ENCODE results near the gene FRRS1. TPM values are rescaled to one million over a fixed set of nuclear protein-coding genes. Genes with fewer than 3 reads are reported as not detected.

The FRRS1 gene
- total RNA-seq, 1 donor: 24.7 TPM

DNA sequence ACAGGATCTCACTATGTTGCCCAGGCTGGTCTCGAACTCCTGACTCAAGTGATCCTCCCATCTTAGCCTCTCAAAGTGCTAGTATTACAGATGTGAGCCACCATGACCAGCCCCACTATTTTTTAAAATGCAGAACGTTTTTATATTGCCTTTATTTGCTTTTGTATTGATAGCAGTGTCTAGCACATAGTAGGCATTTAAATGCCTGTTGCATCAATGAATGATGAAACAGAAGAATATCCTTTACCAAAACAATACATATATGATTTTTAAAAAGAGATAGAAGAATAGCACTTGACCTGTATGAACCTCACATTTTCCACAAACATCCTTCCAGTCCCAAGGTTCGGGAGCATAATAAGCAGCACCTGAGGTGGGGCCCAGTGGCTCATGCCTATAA lies 16.5 kb upstream of the FRRS1 start:
- TF ChIP-seq, protein P1, sequence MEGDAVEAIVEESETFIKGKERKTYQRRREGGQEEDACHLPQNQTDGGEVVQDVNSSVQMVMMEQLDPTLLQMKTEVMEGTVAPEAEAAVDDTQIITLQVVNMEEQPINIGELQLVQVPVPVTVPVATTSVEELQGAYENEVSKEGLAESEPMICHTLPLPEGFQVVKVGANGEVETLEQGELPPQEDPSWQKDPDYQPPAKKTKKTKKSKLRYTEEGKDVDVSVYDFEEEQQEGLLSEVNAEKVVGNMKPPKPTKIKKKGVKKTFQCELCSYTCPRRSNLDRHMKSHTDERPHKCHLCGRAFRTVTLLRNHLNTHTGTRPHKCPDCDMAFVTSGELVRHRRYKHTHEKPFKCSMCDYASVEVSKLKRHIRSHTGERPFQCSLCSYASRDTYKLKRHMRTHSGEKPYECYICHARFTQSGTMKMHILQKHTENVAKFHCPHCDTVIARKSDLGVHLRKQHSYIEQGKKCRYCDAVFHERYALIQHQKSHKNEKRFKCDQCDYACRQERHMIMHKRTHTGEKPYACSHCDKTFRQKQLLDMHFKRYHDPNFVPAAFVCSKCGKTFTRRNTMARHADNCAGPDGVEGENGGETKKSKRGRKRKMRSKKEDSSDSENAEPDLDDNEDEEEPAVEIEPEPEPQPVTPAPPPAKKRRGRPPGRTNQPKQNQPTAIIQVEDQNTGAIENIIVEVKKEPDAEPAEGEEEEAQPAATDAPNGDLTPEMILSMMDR (IDR thresholded peaks at IDR 0.05; ENCODE audit: insufficient read depth, low read length): no peak
- no peak for DNase-seq (ENCODE audit: low read depth)
- no peak overlapping the region for H3K4me3 ChIP-seq (ENCODE audit: low read depth, low read length)

DNA sequence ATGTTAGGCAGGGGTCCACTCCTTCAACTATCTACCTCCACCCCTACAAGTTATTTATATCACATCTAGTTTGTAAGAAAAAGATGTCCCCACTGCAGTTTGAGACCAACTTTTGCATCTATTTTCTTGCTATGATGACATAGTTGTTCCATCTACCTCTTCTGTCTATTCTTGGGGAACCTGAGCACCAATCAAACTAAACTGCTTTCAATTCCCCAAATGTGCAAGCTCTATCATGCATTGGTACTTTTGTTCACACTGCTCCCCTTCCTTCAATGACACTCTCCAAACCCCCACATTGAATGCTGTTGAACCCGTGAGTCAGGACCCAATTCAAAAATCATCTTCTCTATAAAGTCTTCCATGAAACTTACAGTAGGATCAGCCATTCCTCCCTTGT lies 16.0 kb upstream of the FRRS1 start:
- no peak for DNase-seq (ENCODE audit: low read depth)
- TF ChIP-seq, protein P1 (IDR thresholded peaks at IDR 0.05; ENCODE audit: insufficient read depth, low read length): no peak
- H3K4me3 ChIP-seq (ENCODE audit: low read depth, low read length): no peak overlapping the region

DNA sequence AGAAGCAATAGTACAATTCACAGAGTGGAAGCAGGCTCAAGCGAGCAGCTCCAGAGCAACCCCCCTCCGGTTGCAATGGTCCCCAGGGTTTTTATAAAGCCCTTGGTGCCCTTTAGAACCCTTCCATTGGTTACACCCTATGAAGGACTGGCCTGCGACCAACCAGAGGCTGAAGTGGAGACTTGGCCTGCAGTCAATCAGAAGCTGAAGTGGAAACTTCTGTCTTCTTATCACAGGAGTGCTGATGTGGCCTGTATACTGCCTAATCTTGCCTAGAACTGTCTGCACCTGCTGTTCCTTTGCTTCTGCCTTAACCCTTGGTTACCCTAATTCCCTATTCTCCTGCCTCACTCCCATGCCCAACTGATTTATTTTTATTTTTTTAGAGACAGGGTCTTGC lies 15.4 kb upstream of the FRRS1 start:
- DNase-seq (ENCODE audit: low read depth): no peak
- H3K4me3 ChIP-seq (ENCODE audit: low read depth, low read length): no peak overlapping the region
- TF ChIP-seq, protein P1 (IDR thresholded peaks at IDR 0.05; ENCODE audit: insufficient read depth, low read length): no peak

DNA sequence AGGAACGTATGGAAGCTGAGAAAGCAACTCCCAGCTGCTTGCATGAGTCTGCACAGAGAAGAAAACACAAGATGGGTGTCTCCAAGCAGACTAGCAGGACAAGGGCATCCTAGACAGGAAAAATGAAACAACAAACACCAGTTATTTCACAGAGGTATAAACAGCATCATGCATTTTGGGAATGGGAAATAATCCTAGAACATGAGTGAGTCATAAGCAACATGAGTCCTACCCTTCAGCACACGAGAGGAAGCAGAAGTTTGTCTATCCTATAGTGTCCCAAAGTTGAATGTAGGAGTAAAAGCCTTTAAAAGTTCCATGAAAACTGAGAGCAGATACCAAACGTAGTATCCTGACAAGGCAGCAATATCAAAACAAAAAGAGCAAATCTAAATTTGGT lies 11.3 kb upstream of the FRRS1 start:
- TF ChIP-seq, protein P1 (IDR thresholded peaks at IDR 0.05; ENCODE audit: insufficient read depth, low read length): no peak

DNA sequence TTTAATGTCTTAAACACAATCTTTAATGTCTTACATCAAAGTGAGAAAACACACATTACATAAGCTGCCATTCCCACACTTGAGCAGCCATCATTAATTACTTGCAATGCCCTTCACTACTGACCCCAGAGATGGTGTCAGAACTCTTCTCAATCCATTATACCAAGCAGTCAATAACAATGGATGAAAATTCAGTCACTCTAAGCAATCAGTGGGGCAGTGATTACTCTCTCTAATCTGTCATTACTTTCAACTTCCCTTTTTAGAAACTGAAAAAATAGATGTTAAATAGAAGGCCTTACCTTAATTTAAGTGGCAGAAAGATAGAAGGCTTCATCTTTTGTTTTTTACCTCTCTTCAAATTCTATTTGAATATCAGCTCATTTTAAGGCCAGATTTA lies 9.7 kb upstream of the FRRS1 start:
- DNase-seq (ENCODE audit: low read depth): no peak
- TF ChIP-seq, protein P1 (IDR thresholded peaks at IDR 0.05; ENCODE audit: insufficient read depth, low read length): no peak
- no peak overlapping the region for H3K4me3 ChIP-seq (ENCODE audit: low read depth, low read length)

More for the DNA sequence above, 11.3 kb upstream of the FRRS1 start:
- DNase-seq (ENCODE audit: low read depth): no peak
- H3K4me3 ChIP-seq (ENCODE audit: low read depth, low read length): no peak overlapping the region

DNA sequence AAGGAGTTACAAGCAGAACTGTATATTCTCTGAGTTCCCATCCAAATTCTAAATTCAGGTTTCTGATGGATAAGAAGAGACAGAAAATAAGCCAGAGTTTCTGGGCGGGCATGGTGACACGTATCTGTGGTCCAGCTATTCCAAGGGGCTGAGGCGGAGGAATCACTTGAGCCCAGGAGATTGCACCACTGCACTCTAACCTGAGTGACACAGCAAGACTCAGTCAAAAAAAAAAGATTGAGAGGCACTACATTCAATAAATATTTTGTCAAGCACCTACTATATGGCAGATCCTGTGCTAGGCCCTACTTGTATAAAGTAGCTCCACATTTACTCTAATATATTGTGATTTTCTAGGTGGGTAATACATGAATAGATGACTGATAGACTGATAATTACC lies 6.4 kb upstream of the FRRS1 start:
- no peak for DNase-seq (ENCODE audit: low read depth)
- no peak overlapping the region for H3K4me3 ChIP-seq (ENCODE audit: low read depth, low read length)
- TF ChIP-seq, protein P1 (IDR thresholded peaks at IDR 0.05; ENCODE audit: insufficient read depth, low read length): no peak

DNA sequence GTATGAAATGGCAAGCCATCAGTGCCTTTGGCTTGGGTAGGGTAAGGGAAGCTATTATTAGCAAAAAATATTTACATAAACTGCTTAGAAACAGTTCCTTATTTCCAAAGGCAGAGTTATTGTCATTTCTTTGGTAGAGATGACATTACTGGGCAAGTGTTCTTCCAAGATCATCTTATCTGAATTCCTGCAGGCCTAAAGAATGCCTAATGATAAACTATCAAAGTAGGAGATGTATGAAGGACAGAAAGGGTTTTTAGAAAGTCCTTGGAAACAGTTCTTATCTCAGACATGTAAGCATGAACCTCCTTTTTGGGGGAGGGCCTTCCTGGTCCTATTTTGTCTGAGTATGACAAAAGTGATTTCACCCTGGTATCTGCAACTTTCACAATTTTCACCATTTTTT lies 5.1 kb upstream of the FRRS1 start:
- DNase-seq (ENCODE audit: low read depth): peak; percentile 31
- TF ChIP-seq, protein P1 (IDR thresholded peaks at IDR 0.05; ENCODE audit: insufficient read depth, low read length): no peak
- no peak overlapping the region for H3K4me3 ChIP-seq (ENCODE audit: low read depth, low read length)
